CD1c-positive myeloid dendritic cell (primary cell): Measurements from ENCODE around the gene OR5K2.
A peak's percentile ranks its signal among the peaks of the same experiment; 100 is the strongest.

ENCODE experiments used
- DNase-seq: peaks from one replicate; pipeline ENCODE4 v3.0.0-alpha.2; 2016; ENCODE audit errors: extremely low spot score

The OR5K2 gene

DNA sequence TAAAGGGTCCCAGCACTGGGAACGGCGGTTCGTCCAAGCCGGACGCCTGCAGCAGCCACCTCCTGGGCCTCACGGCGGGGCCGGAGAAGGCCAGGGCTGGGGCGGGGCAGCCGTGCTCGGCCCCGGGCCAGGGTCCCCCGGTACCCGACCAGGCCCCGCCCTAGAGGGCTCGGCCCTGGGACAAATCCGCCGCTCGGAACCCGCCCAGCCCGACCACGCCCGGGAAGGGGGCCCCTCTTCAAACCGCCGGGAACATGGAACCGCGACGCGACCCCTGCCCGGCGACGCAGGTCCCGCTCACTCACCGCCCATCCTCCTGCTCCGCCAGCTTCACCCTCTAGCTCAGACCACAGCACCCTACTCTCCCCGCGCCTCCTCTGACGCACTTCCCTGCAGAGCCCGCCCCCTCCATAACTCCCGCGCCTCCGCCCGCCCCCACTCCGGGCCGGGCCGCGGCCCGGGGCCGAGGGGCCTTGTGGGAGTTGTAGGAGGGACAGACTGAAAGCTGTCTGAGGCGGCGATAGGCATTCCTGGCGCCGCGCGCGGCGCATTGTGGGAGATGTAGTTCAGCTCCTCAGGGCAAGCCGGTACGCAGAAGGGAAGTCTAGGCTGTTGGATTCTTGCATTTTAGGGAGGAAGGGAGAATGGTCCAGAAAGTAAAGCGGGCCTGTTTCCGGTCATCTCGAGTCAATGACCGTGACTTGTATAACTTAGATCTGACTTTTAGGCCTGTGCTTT lies 25.2 kb downstream of the OR5K2 start, which contains the start of gene CLDND1:
Gene CLDND1, minus strand, starts transcription at position 359 of the 738 bp plus-strand sequence. CDS start 1,478 bp downstream, outside the sequence.
- peak; percentile 98 for DNase-seq

DNA sequence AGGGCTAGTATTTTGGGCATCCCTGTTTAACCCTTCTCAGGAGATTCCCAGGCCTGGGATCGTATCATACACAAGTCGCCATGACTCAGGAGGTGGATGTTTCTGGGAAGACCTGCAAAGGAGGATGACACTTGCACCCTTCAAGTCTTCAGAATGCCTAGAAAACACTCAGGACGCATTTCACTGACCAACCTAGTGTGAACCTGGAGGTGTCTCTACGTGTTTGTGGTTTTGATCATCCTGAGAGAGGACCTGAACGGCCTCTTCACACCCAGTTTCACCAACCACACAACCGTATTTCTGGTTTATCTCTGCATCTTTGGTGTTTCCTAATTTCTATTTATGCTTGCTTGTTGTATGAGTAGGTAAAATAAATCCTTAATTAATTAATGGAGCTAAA lies 28.0 kb downstream of the OR5K2 start:
- no peak for DNase-seq

DNA sequence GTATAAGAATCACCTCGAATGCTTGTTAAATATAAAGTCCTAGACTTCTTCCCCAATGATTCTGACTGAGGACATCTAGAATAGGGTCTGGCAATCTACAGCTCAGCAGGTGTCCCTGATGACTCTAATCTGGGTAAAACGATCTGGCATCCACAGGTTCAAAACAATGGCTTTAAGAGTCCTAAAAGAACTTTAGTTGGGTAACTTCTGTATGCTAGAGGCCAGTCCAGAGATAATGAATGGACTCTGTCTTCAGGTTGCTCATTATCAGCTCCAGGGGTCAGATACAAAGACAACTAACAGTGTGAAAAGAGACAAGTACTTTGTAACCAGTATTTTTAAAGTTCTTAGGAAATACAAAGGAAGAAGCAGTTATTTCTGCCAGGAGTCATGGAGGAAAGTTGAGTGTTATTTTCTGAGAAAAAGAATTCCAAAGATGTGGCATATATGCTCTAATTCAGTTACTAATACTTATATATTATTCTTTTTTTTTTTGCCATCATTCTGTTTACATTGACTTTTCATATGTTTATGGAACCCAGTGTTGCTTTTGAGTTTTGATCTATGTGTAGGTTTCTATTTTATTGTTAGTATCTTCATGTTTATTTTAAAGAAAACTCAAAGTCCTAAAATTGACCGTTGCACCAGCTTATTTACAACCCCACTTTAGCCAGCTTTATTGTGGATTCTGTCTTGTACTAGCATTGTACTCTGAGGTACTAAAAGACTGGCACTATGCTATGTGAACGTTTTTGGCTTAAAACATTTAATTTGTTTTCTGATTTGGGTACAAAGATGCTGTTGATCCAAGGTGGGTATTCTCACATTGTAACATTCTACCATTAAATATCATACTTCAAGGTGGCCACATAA lies 31.2 kb downstream of the OR5K2 start:
- DNase-seq: no peak

DNA sequence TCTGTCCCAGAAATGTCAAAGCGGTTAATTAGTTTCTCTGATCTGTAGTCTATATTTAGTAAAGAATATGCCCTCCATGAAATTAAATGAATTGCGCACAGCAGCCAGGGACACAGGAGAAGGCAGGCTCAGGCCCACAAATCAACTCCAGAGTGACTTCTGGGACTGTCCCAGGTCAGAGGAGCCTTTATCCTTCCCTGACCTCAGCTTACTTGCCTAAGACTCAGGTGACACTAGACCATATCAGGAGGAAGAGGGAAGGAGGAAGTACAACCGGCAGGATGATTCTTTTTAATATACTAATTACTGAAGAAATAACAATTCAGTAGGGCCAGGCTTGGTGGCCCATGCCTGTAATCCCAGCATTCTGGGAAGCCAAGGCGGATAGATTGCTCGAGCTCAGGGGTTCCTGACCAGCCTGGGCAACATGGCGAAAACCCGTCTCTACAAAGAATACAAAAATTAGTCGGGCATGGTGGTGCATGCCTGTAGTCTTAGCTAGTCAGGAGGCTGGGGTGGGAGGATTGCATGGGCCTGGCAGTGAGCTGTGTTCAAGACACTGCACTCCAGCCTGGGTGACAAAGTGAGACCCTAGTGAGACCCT lies 32.5 kb downstream of the OR5K2 start:
- no peak for DNase-seq

DNA sequence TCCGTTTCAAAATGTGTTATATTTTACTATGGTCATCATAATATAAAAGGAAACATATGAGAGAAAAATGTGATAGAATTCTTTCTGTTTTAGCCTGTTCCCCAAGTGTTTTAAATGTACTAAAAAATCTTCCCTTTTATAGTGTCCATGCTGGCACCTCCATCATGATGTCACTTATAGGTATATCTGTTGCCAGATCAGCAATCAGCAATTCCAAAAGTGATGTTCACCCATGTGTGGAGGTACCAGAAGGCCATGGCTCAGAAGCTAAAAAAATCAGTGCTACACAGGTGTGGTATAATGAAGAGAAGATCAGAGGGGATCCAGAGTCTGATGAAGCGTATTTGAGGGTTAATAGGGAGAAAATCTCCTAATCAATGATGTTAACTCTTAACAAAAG lies 33.2 kb downstream of the OR5K2 start:
- DNase-seq: no peak

DNA sequence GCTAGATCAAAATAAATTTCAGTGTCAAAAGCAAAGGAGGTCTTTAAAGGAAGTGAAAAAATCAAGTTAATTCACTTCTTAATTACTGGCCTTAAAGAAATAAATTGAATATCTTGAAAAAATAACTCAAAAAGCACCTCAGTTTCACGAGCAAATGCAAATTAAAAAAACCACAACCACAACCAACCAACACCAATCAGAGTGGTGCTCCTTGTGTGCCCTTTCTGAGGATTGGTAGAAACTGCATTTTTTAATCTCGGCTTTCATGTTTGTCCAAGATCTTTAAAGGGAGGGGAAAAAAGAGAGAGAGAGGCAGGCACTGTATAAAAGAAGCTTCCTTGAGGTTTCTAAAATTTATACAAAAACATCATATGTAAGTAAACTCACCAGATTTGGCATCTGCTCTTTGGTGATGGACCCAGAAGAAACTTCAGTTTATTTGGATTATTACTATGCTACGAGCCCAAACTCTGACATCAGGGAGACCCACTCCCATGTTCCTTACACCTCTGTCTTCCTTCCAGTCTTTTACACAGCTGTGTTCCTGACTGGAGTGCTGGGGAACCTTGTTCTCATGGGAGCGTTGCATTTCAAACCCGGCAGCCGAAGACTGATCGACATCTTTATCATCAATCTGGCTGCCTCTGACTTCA lies 34.3 kb downstream of the OR5K2 start, which contains the start of gene GPR15:
Gene GPR15, plus strand, starts transcription at position 357 of the 653 bp plus-strand sequence. Its CDS starts 56 bp downstream, at position 413.
- no peak for DNase-seq

DNA sequence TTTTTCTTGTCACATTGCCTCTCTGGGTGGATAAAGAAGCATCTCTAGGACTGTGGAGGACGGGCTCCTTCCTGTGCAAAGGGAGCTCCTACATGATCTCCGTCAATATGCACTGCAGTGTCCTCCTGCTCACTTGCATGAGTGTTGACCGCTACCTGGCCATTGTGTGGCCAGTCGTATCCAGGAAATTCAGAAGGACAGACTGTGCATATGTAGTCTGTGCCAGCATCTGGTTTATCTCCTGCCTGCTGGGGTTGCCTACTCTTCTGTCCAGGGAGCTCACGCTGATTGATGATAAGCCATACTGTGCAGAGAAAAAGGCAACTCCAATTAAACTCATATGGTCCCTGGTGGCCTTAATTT lies 34.8 kb downstream of the OR5K2 start:
- no peak for DNase-seq

DNA sequence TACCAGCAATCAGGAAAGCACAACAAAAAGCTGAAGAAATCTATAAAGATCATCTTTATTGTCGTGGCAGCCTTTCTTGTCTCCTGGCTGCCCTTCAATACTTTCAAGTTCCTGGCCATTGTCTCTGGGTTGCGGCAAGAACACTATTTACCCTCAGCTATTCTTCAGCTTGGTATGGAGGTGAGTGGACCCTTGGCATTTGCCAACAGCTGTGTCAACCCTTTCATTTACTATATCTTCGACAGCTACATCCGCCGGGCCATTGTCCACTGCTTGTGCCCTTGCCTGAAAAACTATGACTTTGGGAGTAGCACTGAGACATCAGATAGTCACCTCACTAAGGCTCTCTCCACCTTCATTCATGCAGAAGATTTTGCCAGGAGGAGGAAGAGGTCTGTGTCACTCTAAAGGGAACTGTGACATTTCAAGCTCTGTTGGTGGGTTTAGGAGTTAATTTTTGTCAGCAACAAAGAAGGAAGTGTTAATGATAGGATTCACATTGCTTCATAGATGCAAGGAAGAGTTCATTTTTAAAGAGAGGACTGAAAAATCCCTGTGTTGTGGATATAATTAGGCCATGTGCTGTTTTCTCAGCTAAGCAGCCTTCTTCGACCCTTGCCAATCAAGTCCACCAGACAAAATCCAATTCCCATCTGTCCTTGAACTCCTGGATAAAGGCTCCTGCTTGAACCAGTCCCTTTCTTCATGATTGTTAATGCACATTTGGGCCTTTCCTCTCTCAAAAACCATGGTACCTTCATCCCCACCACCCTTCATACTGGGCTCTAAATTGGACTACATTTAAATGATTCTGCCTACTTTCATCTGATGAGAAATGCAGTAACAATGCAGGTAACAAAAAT lies 35.5 kb downstream of the OR5K2 start:
- DNase-seq: no peak

DNA sequence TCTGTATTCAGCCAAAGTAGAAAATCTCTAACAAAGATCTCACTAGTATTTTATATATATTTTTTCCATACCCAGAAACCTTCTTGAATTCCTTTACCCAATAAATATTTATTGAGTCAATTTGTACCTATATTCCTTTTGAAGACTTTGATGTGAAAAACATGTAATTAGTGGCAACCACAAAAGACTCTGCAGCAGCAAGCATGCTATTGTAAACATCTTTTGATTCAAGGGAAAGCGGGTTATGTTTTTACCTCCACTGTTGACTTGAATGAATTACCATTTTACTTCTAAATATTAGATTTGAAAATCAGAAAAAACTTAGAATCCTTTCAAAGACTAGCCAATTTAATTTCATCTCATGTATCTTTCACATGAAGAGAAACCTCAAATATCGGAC lies 36.7 kb downstream of the OR5K2 start:
- no peak for DNase-seq

DNA sequence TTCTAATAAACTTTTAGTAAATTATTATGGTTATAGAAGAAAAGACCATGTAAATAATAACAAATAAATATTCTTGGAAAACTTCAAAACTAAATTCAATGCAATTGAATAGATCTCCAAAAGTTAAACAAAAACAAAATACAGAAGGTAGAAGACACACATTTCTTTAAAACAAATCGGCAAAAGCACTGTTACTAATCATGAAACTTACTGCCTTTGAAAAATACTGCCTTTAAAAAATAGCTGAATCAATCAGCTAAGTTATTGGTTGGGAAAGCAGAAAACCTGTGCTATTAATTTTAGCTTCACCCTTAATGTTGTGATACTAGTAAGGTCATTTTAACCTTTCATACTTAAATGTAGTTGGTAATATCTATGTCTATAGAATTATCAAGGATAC lies 37.3 kb downstream of the OR5K2 start:
- DNase-seq: no peak

DNA sequence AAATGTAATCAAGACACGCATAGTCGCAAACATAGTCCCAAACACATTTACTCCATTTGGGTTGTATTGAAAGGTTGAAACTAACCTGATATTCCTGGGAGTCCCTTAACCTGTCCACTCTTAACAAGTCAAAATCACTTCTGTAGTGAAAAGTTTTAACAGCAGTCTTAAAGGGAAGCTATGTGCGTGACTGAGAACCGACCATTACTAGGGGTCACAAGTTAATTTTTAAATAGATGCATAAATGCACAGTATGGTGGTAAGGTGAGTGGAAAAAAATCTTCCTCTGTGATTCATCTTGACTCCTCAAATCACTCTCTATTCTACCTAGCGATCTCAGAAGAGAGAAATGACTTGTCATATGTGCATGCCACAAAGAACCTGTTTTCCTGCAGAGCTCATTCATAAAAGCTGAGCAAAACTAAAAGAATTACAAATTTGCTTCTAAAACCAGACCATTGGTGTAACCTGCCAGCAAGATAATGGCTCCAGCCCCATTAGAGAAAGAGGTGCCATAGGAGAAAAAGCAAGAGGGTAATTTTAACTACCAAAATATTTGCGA lies 39.1 kb downstream of the OR5K2 start:
- no peak for DNase-seq

DNA sequence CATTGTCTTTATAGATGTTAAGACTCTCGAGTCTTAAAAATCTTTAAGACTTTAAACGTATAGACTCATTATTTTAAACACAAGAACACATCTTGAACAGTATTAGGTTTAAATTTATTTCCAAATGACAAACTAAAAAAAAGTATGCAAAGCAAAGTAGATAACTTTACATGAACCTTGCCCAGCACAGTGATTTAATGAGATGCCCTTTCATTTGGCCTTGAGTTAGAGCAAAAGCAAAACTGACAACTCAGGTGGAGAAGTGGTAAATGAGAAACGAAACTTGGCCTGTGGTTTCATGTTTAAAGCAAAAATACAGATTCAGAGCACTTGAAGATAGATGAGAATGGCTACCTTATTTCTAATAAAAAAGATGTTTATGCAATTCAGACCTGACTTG lies 42.9 kb downstream of the OR5K2 start:
- DNase-seq: peak; percentile 39

DNA sequence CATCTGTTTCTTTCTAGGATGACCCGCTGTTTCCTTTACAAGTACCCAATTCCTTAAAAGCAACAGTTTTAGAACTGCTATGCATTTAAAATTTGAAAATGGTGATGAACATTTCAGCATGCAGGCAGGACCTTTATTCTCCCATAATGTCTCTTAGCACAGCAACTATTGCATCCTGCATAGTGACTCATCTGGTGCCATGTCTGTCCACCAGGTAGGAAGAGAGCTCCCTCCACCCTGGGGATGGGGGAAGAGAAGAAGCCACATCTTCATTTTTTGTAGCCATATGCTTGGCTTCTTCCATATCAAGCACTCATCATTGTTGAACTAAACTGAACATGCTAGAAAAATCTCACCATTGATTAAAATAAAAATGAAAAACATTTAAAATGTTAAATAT lies 44.2 kb downstream of the OR5K2 start:
- DNase-seq: no peak

DNA sequence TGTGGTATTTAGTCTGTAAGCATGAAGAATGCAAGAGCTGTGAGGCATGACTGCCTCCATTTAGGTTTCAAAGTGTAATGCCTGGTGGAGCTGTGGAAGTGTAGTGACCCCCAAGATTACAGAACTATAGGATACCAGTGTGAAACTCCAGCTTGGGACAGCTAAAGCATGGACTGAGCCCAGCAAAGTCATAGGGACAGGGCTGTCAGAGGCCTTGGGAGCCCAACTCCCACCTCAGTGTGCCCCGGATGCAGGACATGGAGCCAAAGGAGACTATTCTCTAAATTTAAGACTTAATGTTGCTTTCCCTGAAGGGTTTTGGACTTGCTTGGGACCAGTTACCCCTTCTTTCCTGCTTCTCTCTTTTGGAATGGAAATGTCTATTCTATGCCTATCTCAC lies 45.1 kb downstream of the OR5K2 start:
- no peak for DNase-seq

DNA sequence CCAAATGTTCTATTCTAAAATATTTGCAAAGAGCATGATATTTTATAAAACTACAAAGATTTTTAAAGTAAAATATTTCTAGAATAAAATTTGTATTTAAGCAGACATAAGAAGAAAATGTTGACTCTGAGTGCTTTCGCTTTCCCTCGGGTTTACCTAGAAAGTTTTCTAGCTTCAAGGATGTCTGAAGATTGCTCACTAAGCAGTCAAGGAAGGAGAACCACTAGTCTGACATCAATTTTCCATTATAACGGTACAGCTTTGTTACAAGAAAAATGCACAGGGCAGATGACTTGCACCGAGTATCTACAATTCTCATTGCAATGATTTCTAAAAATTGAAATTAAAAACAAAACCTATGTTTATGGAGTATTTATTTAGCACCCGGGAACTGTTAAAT lies 48.5 kb downstream of the OR5K2 start:
- DNase-seq: no peak
